ENCODE data around the gene NSD1.

DNA sequence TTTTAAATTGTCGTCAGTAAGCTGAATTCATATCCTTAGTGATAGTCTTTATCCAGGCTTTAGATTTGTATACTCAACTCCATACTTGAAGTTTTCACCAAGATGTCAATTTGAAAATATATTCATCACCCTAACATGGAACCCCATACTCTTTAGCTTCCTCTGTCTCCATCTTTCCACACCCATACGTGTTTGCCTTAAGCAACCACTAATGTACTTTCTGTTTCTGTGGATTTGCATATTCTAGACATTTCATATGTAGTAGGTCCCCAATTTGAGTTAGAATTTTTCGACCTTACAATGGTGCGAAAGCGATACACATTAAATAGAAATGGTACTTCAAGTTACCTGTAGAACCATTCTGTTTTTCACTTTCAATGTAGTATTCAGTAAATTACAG is 65.2 kb downstream of the NSD1 start:
- no peak for TF ChIP-seq LEF1 (IDR thresholded peaks at IDR 0.05)
- TF ChIP-seq, protein P1, sequence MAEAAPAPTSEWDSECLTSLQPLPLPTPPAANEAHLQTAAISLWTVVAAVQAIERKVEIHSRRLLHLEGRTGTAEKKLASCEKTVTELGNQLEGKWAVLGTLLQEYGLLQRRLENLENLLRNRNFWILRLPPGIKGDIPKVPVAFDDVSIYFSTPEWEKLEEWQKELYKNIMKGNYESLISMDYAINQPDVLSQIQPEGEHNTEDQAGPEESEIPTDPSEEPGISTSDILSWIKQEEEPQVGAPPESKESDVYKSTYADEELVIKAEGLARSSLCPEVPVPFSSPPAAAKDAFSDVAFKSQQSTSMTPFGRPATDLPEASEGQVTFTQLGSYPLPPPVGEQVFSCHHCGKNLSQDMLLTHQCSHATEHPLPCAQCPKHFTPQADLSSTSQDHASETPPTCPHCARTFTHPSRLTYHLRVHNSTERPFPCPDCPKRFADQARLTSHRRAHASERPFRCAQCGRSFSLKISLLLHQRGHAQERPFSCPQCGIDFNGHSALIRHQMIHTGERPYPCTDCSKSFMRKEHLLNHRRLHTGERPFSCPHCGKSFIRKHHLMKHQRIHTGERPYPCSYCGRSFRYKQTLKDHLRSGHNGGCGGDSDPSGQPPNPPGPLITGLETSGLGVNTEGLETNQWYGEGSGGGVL (CRISPR knock-in tag; IDR thresholded peaks at IDR 0.05), result no peak
- TF ChIP-seq, protein P2, sequence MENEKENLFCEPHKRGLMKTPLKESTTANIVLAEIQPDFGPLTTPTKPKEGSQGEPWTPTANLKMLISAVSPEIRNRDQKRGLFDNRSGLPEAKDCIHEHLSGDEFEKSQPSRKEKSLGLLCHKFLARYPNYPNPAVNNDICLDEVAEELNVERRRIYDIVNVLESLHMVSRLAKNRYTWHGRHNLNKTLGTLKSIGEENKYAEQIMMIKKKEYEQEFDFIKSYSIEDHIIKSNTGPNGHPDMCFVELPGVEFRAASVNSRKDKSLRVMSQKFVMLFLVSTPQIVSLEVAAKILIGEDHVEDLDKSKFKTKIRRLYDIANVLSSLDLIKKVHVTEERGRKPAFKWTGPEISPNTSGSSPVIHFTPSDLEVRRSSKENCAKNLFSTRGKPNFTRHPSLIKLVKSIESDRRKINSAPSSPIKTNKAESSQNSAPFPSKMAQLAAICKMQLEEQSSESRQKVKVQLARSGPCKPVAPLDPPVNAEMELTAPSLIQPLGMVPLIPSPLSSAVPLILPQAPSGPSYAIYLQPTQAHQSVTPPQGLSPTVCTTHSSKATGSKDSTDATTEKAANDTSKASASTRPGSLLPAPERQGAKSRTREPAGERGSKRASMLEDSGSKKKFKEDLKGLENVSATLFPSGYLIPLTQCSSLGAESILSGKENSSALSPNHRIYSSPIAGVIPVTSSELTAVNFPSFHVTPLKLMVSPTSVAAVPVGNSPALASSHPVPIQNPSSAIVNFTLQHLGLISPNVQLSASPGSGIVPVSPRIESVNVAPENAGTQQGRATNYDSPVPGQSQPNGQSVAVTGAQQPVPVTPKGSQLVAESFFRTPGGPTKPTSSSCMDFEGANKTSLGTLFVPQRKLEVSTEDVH (IDR thresholded peaks at IDR 0.05; ENCODE audit: low read depth, partially characterized antibody), result no peak
- TF ChIP-seq HDAC8 (tag; IDR thresholded peaks at IDR 0.05), result no peak
- no peak for TF ChIP-seq ZSCAN29 (IDR thresholded peaks at IDR 0.05)
- no peak for TF ChIP-seq ZNF644 (tag; IDR thresholded peaks at IDR 0.05; ENCODE audit: low read depth)
- no peak for TF ChIP-seq ZNF311 (CRISPR knock-in tag; IDR thresholded peaks at IDR 0.05)
- TF ChIP-seq PTBP1 (IDR thresholded peaks at IDR 0.05; ENCODE audit: low read depth, low read length), result no peak
- no peak for TF ChIP-seq SETDB1 (IDR thresholded peaks at IDR 0.05; ENCODE audit: low read length)
- TF ChIP-seq GABPA (tag; conservative IDR thresholded peaks at IDR 0.05; ENCODE audit: low read depth), result no peak

Data from K562 (cell line).